A549 (cell line): Measurements from ENCODE around the gene UBTD1. TPM values are rescaled to one million over a fixed set of nuclear protein-coding genes. Genes with fewer than 3 reads are reported as not detected.

ENCODE experiments used
- ATAC-seq, 2 experiments: fragments of 200-7000 bp in 1 of 2; fragments of >200 bp in 1 of 2; cut with Nextera tagmentation in 1 of 2; cut with Tn5 transposase in 1 of 2; 3 replicates each; pipeline versions ENCODE4 v1.8.0 to v1.9.1; 2018 to 2020; ENCODE audit warnings: mild to moderate bottlenecking in 1 of 2, moderate library complexity in 1 of 2
- CTCF ChIA-PET: fragments of 300-600 bp; sonication (Branson Sonifier 250); formaldehyde crosslinking; extraction: SDS; loops from one replicate; lab custom pipeline; 2021; ENCODE audit warnings: antibody characterized with exemption, inconsistent platforms; lab: Yijun Ruan, JAX
- POLR2A ChIA-PET: fragments of 350-600 bp; formaldehyde crosslinking; extraction: SDS; loops from one replicate; lab custom pipeline; 2021; ENCODE audit warnings: antibody characterized with exemption, inconsistent platforms; lab: Yijun Ruan, JAX
- DNase-seq, 2 experiments: peaks; one replicate each; pipeline versions ENCODE4 v3.0.0 to v3.0.0-alpha.2; 2011 to 2016; ENCODE audit warnings: low read depth in 1 of 2, low spot score in 1 of 2
- FAIRE-seq: peaks from 2 replicates; lab custom pipeline; 2011; peaks lifted over from hg19 to GRCh38; lab: Jason Lieb, UNC
- H3K27ac ChIP-seq, 2 experiments: fragments of >200 bp; sonication (Bioruptor Twin); formaldehyde crosslinking; 3 replicates each; pipeline ENCODE4 v1.5.1; 2016 to 2017
- H3K4me1 ChIP-seq: fragments of >200 bp; sonication (Bioruptor Twin); formaldehyde crosslinking; 3 replicates; pipeline ENCODE4 v1.6.1; 2016
- H3K4me2 ChIP-seq: fragments of >200 bp; sonication (Bioruptor Twin); formaldehyde crosslinking; 3 replicates; pipeline ENCODE4 v1.6.1; 2016
- H3K4me3 ChIP-seq: fragments of >200 bp; sonication (Bioruptor Twin); formaldehyde crosslinking; 3 replicates; pipeline ENCODE4 v1.5.1; 2016
- H3K9me3 ChIP-seq: fragments of >200 bp; sonication (Bioruptor Twin); formaldehyde crosslinking; 3 replicates; pipeline ENCODE4 v1.6.1; 2016
- BCL3 ChIP-seq: fragments of >200 bp; sonication (Bioruptor Twin); formaldehyde crosslinking; IDR thresholded peaks from 3 replicates; pipeline ENCODE4 v1.6.1; 2016
- BHLHE40 ChIP-seq: IDR thresholded peaks from 2 replicates; pipeline ENCODE4 v1.6.1; 2012; ENCODE audit warnings: low read depth, low read length, inconsistent platforms
- CBX2 ChIP-seq: fragments of 200-600 bp; sonication (generic); IDR thresholded peaks from 2 replicates; pipeline ENCODE4 v1.6.1; 2016; ENCODE audit warnings: low read depth, mild to moderate bottlenecking, borderline replicate concordance
- CEBPB ChIP-seq, 2 experiments: fragments of >200 bp in 1 of 2; sonication (Bioruptor Twin) in 1 of 2; formaldehyde crosslinking in 1 of 2; IDR thresholded peaks; 2 replicates each; pipeline ENCODE4 v1.6.1; 2012 to 2016
- CHD4 ChIP-seq: fragments of 200-600 bp; sonication (generic); IDR thresholded peaks from 2 replicates; pipeline ENCODE4 v1.6.1; 2016; ENCODE audit warnings: antibody characterized with exemption, mild to moderate bottlenecking, borderline replicate concordance
- ESRRA ChIP-seq: fragments of 150-350 bp; IDR thresholded peaks from 2 replicates; pipeline ENCODE4 v1.6.1; 2014; ENCODE audit warnings: mild to moderate bottlenecking, low read length, borderline replicate concordance
- FOSL2 ChIP-seq, 2 experiments: fragments of 450-650 bp in 1 of 2; fragments of >200 bp in 1 of 2; sonication (Bioruptor Twin) in 1 of 2; formaldehyde crosslinking; IDR thresholded peaks; 2 replicates each; pipeline versions ENCODE4 v1.5.0 to v1.6.1; 2016 to 2020; ENCODE audit warnings: mild to moderate bottlenecking in 1 of 2, moderate library complexity in 1 of 2
- HES2 ChIP-seq: fragments of >200 bp; sonication (Bioruptor Twin); formaldehyde crosslinking; IDR thresholded peaks from 2 replicates; pipeline ENCODE4 v1.6.1; 2016
- JUN ChIP-seq, 2 experiments: fragments of >200 bp; sonication (Bioruptor Twin); formaldehyde crosslinking; IDR thresholded peaks; 2 replicates in 1 of 2; 3 replicates in 1 of 2; pipeline ENCODE4 v1.6.1; 2016 to 2017
- KDM1A ChIP-seq: fragments of 200-600 bp; sonication (generic); IDR thresholded peaks from 2 replicates; pipeline ENCODE4 v1.6.1; 2016; ENCODE audit warnings: low read depth, mild to moderate bottlenecking
- KDM5A ChIP-seq: fragments of 200-600 bp; sonication (generic); IDR thresholded peaks from 2 replicates; pipeline ENCODE4 v1.6.1; 2016; ENCODE audit warnings: antibody characterized with exemption, mild to moderate bottlenecking
- NPAS2 ChIP-seq: fragments of 250-450 bp; sonication (Bioruptor Pico); IDR thresholded peaks from 2 replicates; pipeline ENCODE4 v1.8.0; 2022; ENCODE audit warnings: mild to moderate bottlenecking, moderate library complexity, borderline replicate concordance
- NR3C1 ChIP-seq: fragments of >200 bp; sonication (Bioruptor Twin); formaldehyde crosslinking; IDR thresholded peaks from 3 replicates; pipeline ENCODE4 v1.6.1; 2017
- PHF8 ChIP-seq: fragments of 200-600 bp; sonication (generic); IDR thresholded peaks from 2 replicates; pipeline ENCODE4 v1.6.1; 2016; ENCODE audit warnings: low read depth, mild to moderate bottlenecking, antibody characterized with exemption, moderate library complexity, borderline replicate concordance
- RARB ChIP-seq: fragments of 250-450 bp; sonication (Bioruptor Pico); IDR thresholded peaks from 2 replicates; pipeline ENCODE4 v1.8.0; 2021; ENCODE audit warnings: mild to moderate bottlenecking, moderate library complexity
- REST ChIP-seq: fragments of 200-600 bp; sonication (generic); IDR thresholded peaks from 2 replicates; pipeline ENCODE4 v1.6.1; 2016; ENCODE audit warnings: antibody characterized with exemption, mild to moderate bottlenecking, moderate library complexity
- RNF2 ChIP-seq: fragments of 200-600 bp; sonication (generic); IDR thresholded peaks from 2 replicates; pipeline ENCODE4 v1.6.1; 2016; ENCODE audit warnings: low read depth, mild to moderate bottlenecking, antibody characterized with exemption, moderate library complexity, borderline replicate concordance
- WGBS: methylation state at CpG from one replicate; pipeline ENCODE4 v1.1.6; 2017; ENCODE audit errors: missing lambda C conversion rate; 5-methylcytosine and 5-hydroxymethylcytosine counted together
- polyA plus RNA-seq, 4 experiments: library from polyadenylated mRNA; depleted of rRNA in 3 of 4; stranded (reverse); fragments of >200 nt; fragmentation: RNase III in 1 of 4; extraction: RNeasy Plus Mini Kit Qiagen cat#74134 plus additional on column Dnase treatment in 1 of 4; gene quantifications; 2 replicates in 3 of 4; 3 replicates in 1 of 4; pipeline ENCODE4 v1.2.3, GENCODE V29; 2011 to 2017

The UBTD1 gene
- polyA plus RNA-seq, 2 of the 4 experiments (the other 2 are of a cell fraction), result 5.9 to 11.6 TPM

- H3K4me3 ChIP-seq, result no peak overlapping the region
- FAIRE-seq (no peak), DNase-seq (no peak), ATAC-seq (no peak)
- H3K27ac ChIP-seq, result peak overlapping the region in 1 of 2 experiments; percentile 54; a peak in 2 of 6 replicates
- ChIA-PET POLR2A (no interaction called here), CTCF (interaction anchor here (0.7 to 11.6 kb wide), 7 partner anchors 13 to 101 kb away, joined by 3 to 213 read pairs (median 4); partner anchors contain the start of gene ANKRD2)
- H3K9me3 ChIP-seq, result no peaks in the 10 kb centered on the region
- WGBS, result 90% methylated on average over 5 of the region's 5 CpGs
- peaks cover 44% of the 10 kb centered on the region for H3K4me1 ChIP-seq
- H3K4me2 ChIP-seq, result no peak overlapping the region
- TF ChIP-seq BHLHE40, result no peak
- TF ChIP-seq KDM5A, result no peak
- TF ChIP-seq, all 56 proteins: peak for 0
These were observed 38.6 kb downstream of the UBTD1 start for GRCh38 chr10:97537186-97537869.

- peak overlapping the region; percentile 22 for H3K4me2 ChIP-seq
- DNase-seq (peak in 1 of 2 experiments; percentile 52), ATAC-seq (no peak; a peak in 1 of 6 replicates)
- peaks cover 54% of the 10 kb centered on the region for H3K4me1 ChIP-seq
- no peak for TF ChIP-seq REST
- no peak for TF ChIP-seq ESRRA
- no peak for TF ChIP-seq PHF8
- TF ChIP-seq JUN (IDR thresholded peaks at IDR 0.05), result no peak
- no peak for TF ChIP-seq NPAS2 (CRISPR knock-in tag)
- no peak for TF ChIP-seq CEBPB (IDR thresholded peaks at IDR 0.05)
- TF ChIP-seq NR3C1, result no peak
- TF ChIP-seq RNF2, result no peak
- no peak for TF ChIP-seq KDM1A
- no peak for TF ChIP-seq HES2
- no peak for TF ChIP-seq CBX2
- TF ChIP-seq, all 56 proteins: peak for 0
- Histone ChIP-seq H3K27ac (peak overlapping the region; percentile 43 to 92), H3K4me3 (no peak overlapping the region), H3K9me3 (no peaks in the 10 kb centered on the region)
- no peak for FAIRE-seq
- WGBS, result 33% methylated on average over 4 of the region's 4 CpGs
- POLR2A ChIA-PET, result no interaction called here
- CTCF ChIA-PET, result interaction anchor here (0.7 to 11.6 kb wide), 11 partner anchors 12 to 102 kb away, joined by 3 to 213 read pairs (median 5); partner anchors contain the start of gene ANKRD2
These were observed 39.7 kb downstream of the UBTD1 start for GRCh38 chr10:97538411-97538810.

- POLR2A ChIA-PET, result no interaction called here
- CTCF ChIA-PET, result interaction anchor here (0.7 to 11.6 kb wide), 15 partner anchors 8 to 102 kb away, joined by 3 to 213 read pairs (median 5); partner anchors contain the start of gene ANKRD2
- WGBS, result 93% methylated on average over 4 of the region's 4 CpGs
- Histone ChIP-seq H3K27ac (peak overlapping the region; percentile 43 to 92), H3K4me3 (no peak overlapping the region), H3K4me2 (peak overlapping the region; percentile 22), H3K4me1 (peaks cover 59% of the 10 kb centered on the region), H3K9me3 (no peaks in the 10 kb centered on the region)
- no peak for DNase-seq
- TF ChIP-seq KDM5A (no peak), NR3C1 (no peak), PHF8 (no peak), BCL3 (no peak), FOSL2 (IDR thresholded peaks at IDR 0.05) (no peak), FOSL2 (CRISPR knock-in tag; IDR thresholded peaks at IDR 0.05) (no peak), CHD4 (no peak), RARB (CRISPR knock-in tag) (no peak)
- TF ChIP-seq, all 56 proteins: peak for 0
- ATAC-seq, result no peak
- no peak for FAIRE-seq
These were observed 40.1 kb downstream of the UBTD1 start for GRCh38 chr10:97538839-97539238.
